HCT116 (cell line): ENCODE data around the gene BPIFB1. TPM values are rescaled to one million over a fixed set of nuclear protein-coding genes. Genes with fewer than 3 reads are reported as not detected.

Experiments used
- ATAC-seq: fragments of 200-7000 bp; cut with Tn5 transposase; 2 replicates; pipeline ENCODE4 v1.9.1; 2020; ENCODE audit warnings: mild to moderate bottlenecking, moderate library complexity
- BruUV-seq: library from RNA; stranded (reverse); fragments of 400-500 nt; replicated peaks from 2 replicates; lab custom pipeline; 2021; lab: Mats Ljungman, UMichigan
- CTCF ChIA-PET: fragments of 300-600 bp; sonication (Branson Sonifier 250); formaldehyde crosslinking; loops from one replicate; lab custom pipeline; 2021; ENCODE audit warnings: antibody characterized with exemption; lab: Charles Lee
- POLR2A ChIA-PET: fragments of 300-600, 350-600 bp; sonication (Branson Sonifier 250); formaldehyde crosslinking; loops from one replicate; lab custom pipeline; 2021; ENCODE audit warnings: antibody characterized with exemption; lab: Charles Lee
- RAD21 ChIA-PET, 2 experiments: fragments of 300-600 bp; sonication (Branson Sonifier 250); formaldehyde crosslinking; loops; one replicate each; lab custom pipeline; 2023; ENCODE audit warnings: low total read pairs in 2 of 2; ENCODE audit not compliant: uncharacterized antibody in 2 of 2, unreplicated experiment in 2 of 2, low non-redundant PET in 1 of 2; lab: Charles Lee
- DNase-seq: peaks from one replicate; pipeline ENCODE4 v3.0.0-alpha.2; 2010; ENCODE audit warnings: low read depth, low spot score
- H2AFZ ChIP-seq: fragments of 200-600 bp; shearing (Covaris generic), sonication (generic); 2 replicates; pipeline ENCODE4 v1.6.1; 2017; ENCODE audit warnings: low read depth, mixed run types, mixed read lengths, antibody characterized with exemption, low read length; ENCODE audit not compliant: poor library complexity, severe bottlenecking
- H3K27ac ChIP-seq: 2 replicates; pipeline ENCODE4 v1.5.1; 2012; ENCODE audit warnings: low read depth, low read length
- H3K27me3 ChIP-seq: fragments of 200-600 bp; sonication (generic); 2 replicates; pipeline ENCODE4 v1.6.1; 2016; ENCODE audit warnings: mixed run types, low read length, mixed read lengths; ENCODE audit not compliant: insufficient read depth
- H3K36me3 ChIP-seq, 2 experiments: fragments of 200-500 bp in 1 of 2; fragments of 200-600 bp in 1 of 2; sonication (Bioruptor generic) in 1 of 2; sonication (generic) in 1 of 2; 2 replicates each; pipeline versions ENCODE4 v1.5.1 to v1.6.1; 2014 to 2016; ENCODE audit warnings: low read length in 2 of 2, inconsistent platforms in 1 of 2, mixed read lengths in 1 of 2, mixed run types in 1 of 2; ENCODE audit not compliant: insufficient read depth in 2 of 2, control insufficient read depth in 1 of 2
- H3K4me1 ChIP-seq, 2 experiments: fragments of 200-600 bp in 1 of 2; sonication (generic) in 1 of 2; 2 replicates each; pipeline versions ENCODE4 v1.5.1 to v1.6.1; 2012 to 2017; ENCODE audit warnings: low read length in 2 of 2, inconsistent platforms in 1 of 2, mild to moderate bottlenecking in 1 of 2, mixed read lengths in 1 of 2, mixed run types in 1 of 2, moderate library complexity in 1 of 2; ENCODE audit not compliant: insufficient read depth in 2 of 2, control insufficient read depth in 1 of 2
- H3K4me2 ChIP-seq: fragments of 200-600 bp; sonication (generic); 2 replicates; pipeline ENCODE4 v1.6.1; 2017; ENCODE audit warnings: mixed run types, low read length, mixed read lengths
- H3K4me3 ChIP-seq, 2 experiments: fragments of 200-600 bp in 1 of 2; sonication (generic) in 1 of 2; replicated peaks in 1 of 2; 2 replicates each; pipeline ENCODE4 v1.5.1; 2011 to 2016; ENCODE audit warnings: low read length in 2 of 2, control low read depth in 1 of 2, low read depth in 1 of 2, mild to moderate bottlenecking in 1 of 2, mixed read lengths in 1 of 2, mixed run types in 1 of 2
- H3K79me2 ChIP-seq: fragments of 200-600 bp; sonication (generic); 2 replicates; pipeline ENCODE4 v1.6.1; 2017; ENCODE audit warnings: mild to moderate bottlenecking, mixed run types, low read length, moderate library complexity, mixed read lengths; ENCODE audit not compliant: insufficient read depth
- H3K9ac ChIP-seq: fragments of 200-600 bp; sonication (generic); 2 replicates; pipeline ENCODE4 v1.6.1; 2016; ENCODE audit warnings: low read length, mixed read lengths
- H3K9me2 ChIP-seq: fragments of 200-600 bp; sonication (generic), shearing (Covaris generic); 2 replicates; pipeline ENCODE4 v1.6.1; 2017; ENCODE audit warnings: mixed run types, mild to moderate bottlenecking, moderate library complexity; ENCODE audit not compliant: insufficient read depth
- H3K9me3 ChIP-seq, 2 experiments: fragments of 200-500 bp in 1 of 2; fragments of 200-600 bp in 1 of 2; sonication (Bioruptor generic) in 1 of 2; sonication (generic) in 1 of 2; 2 replicates each; pipeline ENCODE4 v1.6.1; 2014 to 2017; ENCODE audit warnings: low read length in 2 of 2, mixed read lengths in 2 of 2, inconsistent platforms in 1 of 2, low read depth in 1 of 2, mild to moderate bottlenecking in 1 of 2, mixed run types in 1 of 2, moderate library complexity in 1 of 2; ENCODE audit not compliant: control insufficient read depth in 1 of 2, insufficient read depth in 1 of 2
- H4K20me1 ChIP-seq: fragments of 200-600 bp; sonication (generic), shearing (Covaris generic); 2 replicates; pipeline ENCODE4 v1.6.1; 2017; ENCODE audit warnings: mixed run types, mild to moderate bottlenecking, moderate library complexity; ENCODE audit not compliant: insufficient read depth
- CBX3 ChIP-seq: IDR thresholded peaks from 2 replicates; pipeline ENCODE4 v1.6.1; 2012; ENCODE audit warnings: low read depth
- CEBPB ChIP-seq: IDR thresholded peaks from 2 replicates; pipeline ENCODE4 v1.6.1; 2012; ENCODE audit warnings: low read depth
- EGR1 ChIP-seq: IDR thresholded peaks from 2 replicates; pipeline ENCODE4 v1.6.1; 2012; ENCODE audit warnings: low read depth
- ELF1 ChIP-seq: IDR thresholded peaks from 2 replicates; pipeline ENCODE4 v1.6.1; 2012; ENCODE audit warnings: low read depth, borderline replicate concordance
- EZH2phosphoT487 ChIP-seq: fragments of 200-600 bp; IDR thresholded peaks from 2 replicates; pipeline ENCODE4 v1.6.1; 2018; ENCODE audit warnings: antibody characterized with exemption, borderline replicate concordance
- FOSL1 ChIP-seq: IDR thresholded peaks from 2 replicates; pipeline ENCODE4 v1.6.1; 2012; ENCODE audit warnings: low read depth
- JUND ChIP-seq: IDR thresholded peaks from 2 replicates; pipeline ENCODE4 v1.6.1; 2012
- POLR2A ChIP-seq: IDR thresholded peaks from 2 replicates; pipeline ENCODE4 v1.7.0; 2011; ENCODE audit warnings: borderline replicate concordance; ENCODE audit not compliant: insufficient read depth, insufficient read length; ENCODE audit errors: extremely low read depth
- RAD21 ChIP-seq: IDR thresholded peaks from 2 replicates; pipeline ENCODE4 v1.6.1; 2012; ENCODE audit warnings: low read depth, mild to moderate bottlenecking
- REST ChIP-seq: IDR thresholded peaks from 2 replicates; pipeline ENCODE4 v1.6.1; 2012; ENCODE audit warnings: low read depth
- SIN3A ChIP-seq: IDR thresholded peaks from 2 replicates; pipeline ENCODE4 v1.6.1; 2012; ENCODE audit warnings: low read depth
- SP1 ChIP-seq: IDR thresholded peaks from 2 replicates; pipeline ENCODE4 v1.6.1; 2012; ENCODE audit warnings: low read depth
- TCF7L2 ChIP-seq: IDR thresholded peaks from 2 replicates; pipeline ENCODE4 v1.7.0; 2011; ENCODE audit warnings: borderline replicate concordance, inconsistent platforms; ENCODE audit not compliant: insufficient read depth, insufficient read length; ENCODE audit errors: extremely low read depth
- YY1 ChIP-seq: IDR thresholded peaks from 2 replicates; pipeline ENCODE4 v1.6.1; 2011; ENCODE audit warnings: low read length, low read depth, moderate library complexity, mild to moderate bottlenecking; ENCODE audit not compliant: insufficient replicate concordance; ENCODE audit errors: extremely low read depth
- ZFX ChIP-seq: fragments of 450-650 bp; IDR thresholded peaks from 2 replicates; pipeline ENCODE4 v1.6.1; 2017
- ZNF274 ChIP-seq: fragments of 200-500 bp; sonication (Bioruptor generic); IDR thresholded peaks from 2 replicates; pipeline ENCODE4 v1.6.1; 2014; ENCODE audit warnings: mild to moderate bottlenecking, low read depth, low read length, inconsistent platforms
- intact Hi-C: fragments of 100-400 bp; cut with micrococcal nuclease; formaldehyde crosslinking; loops from 2 replicates; pipeline ENCODE4 v1.10.0; 2022
- total RNA-seq: library from RNA; stranded (reverse); gene quantifications from one replicate; pipeline ENCODE4 v1.2.1, GENCODE V29; 2021; ENCODE audit not compliant: unreplicated experiment
- TF ChIP-seq, protein P1 (sequence below): IDR thresholded peaks from 2 replicates; pipeline ENCODE4 v1.6.1; 2012
- TF ChIP-seq, protein P2 (sequence below), 3 experiments: fragments of 200-600 bp in 1 of 3; sonication (generic) in 1 of 3; IDR thresholded peaks in 2 of 3; conservative IDR thresholded peaks in 1 of 3; 2 replicates each; pipeline ENCODE4 v1.5.1; 2012 to 2017; ENCODE audit warnings: low read depth in 2 of 3, low read length in 2 of 3, antibody characterized with exemption in 1 of 3, borderline replicate concordance in 1 of 3, control low read depth in 1 of 3, mild to moderate bottlenecking in 1 of 3, mixed read lengths in 1 of 3, mixed run types in 1 of 3, moderate library complexity in 1 of 3; ENCODE audit not compliant: insufficient read depth in 1 of 3
- TF ChIP-seq, protein P3 (sequence below): IDR thresholded peaks from 2 replicates; pipeline ENCODE4 v1.6.1; 2011; ENCODE audit warnings: mild to moderate bottlenecking, low read length, moderate library complexity; ENCODE audit not compliant: insufficient replicate concordance; ENCODE audit errors: extremely low read depth
- TF ChIP-seq, protein P4 (sequence below): IDR thresholded peaks from 2 replicates; pipeline ENCODE4 v1.6.1; 2012

The BPIFB1 gene
- total RNA-seq, 1 experiment from 2014 or later: 0.17 TPM

- no peaks in the 10 kb centered on the region for H3K9me2 ChIP-seq
- ChIA-PET RAD21 (no interaction called here), CTCF (no interaction called here), POLR2A (no interaction called here)
- no peak overlapping the region for H3K9ac ChIP-seq
- no peaks in the 10 kb centered on the region for H3K79me2 ChIP-seq
- no peak overlapping the region for H3K4me2 ChIP-seq
- no peaks in the 10 kb centered on the region for H3K4me1 ChIP-seq
- H3K4me3 ChIP-seq: no peak overlapping the region
- ATAC-seq (no peak), DNase-seq (no peak)
- no peaks in the 10 kb centered on the region for H4K20me1 ChIP-seq
- H3K27ac ChIP-seq: no peak overlapping the region
- H3K9me3 ChIP-seq: no peaks in the 10 kb centered on the region
- TF ChIP-seq CEBPB (no peak), FOSL1 (no peak), EZH2phosphoT487 (no peak), POLR2A (no peak), RAD21 (no peak), ZNF274 (no peak), REST (no peak), SIN3A (no peak), SP1 (no peak), JUND (no peak), CBX3 (no peak), TCF7L2 (no peak), YY1 (no peak), EGR1 (no peak), ZFX (no peak), ELF1 (no peak)
- TF ChIP-seq, protein P1, sequence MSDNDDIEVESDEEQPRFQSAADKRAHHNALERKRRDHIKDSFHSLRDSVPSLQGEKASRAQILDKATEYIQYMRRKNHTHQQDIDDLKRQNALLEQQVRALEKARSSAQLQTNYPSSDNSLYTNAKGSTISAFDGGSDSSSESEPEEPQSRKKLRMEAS: no peak
- TF ChIP-seq, protein P2, sequence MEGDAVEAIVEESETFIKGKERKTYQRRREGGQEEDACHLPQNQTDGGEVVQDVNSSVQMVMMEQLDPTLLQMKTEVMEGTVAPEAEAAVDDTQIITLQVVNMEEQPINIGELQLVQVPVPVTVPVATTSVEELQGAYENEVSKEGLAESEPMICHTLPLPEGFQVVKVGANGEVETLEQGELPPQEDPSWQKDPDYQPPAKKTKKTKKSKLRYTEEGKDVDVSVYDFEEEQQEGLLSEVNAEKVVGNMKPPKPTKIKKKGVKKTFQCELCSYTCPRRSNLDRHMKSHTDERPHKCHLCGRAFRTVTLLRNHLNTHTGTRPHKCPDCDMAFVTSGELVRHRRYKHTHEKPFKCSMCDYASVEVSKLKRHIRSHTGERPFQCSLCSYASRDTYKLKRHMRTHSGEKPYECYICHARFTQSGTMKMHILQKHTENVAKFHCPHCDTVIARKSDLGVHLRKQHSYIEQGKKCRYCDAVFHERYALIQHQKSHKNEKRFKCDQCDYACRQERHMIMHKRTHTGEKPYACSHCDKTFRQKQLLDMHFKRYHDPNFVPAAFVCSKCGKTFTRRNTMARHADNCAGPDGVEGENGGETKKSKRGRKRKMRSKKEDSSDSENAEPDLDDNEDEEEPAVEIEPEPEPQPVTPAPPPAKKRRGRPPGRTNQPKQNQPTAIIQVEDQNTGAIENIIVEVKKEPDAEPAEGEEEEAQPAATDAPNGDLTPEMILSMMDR (IDR thresholded peaks at IDR 0.05 in 2 of 3, conservative IDR thresholded peaks at IDR 0.05 in 1 of 3; ENCODE audit: borderline replicate concordance in 1 of 3, insufficient read depth in 1 of 3, low read depth in 2 of 3, low read length in 2 of 3): no peak
- TF ChIP-seq, protein P3, sequence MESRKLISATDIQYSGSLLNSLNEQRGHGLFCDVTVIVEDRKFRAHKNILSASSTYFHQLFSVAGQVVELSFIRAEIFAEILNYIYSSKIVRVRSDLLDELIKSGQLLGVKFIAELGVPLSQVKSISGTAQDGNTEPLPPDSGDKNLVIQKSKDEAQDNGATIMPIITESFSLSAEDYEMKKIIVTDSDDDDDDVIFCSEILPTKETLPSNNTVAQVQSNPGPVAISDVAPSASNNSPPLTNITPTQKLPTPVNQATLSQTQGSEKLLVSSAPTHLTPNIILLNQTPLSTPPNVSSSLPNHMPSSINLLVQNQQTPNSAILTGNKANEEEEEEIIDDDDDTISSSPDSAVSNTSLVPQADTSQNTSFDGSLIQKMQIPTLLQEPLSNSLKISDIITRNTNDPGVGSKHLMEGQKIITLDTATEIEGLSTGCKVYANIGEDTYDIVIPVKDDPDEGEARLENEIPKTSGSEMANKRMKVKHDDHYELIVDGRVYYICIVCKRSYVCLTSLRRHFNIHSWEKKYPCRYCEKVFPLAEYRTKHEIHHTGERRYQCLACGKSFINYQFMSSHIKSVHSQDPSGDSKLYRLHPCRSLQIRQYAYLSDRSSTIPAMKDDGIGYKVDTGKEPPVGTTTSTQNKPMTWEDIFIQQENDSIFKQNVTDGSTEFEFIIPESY: no peak
- TF ChIP-seq, protein P4, sequence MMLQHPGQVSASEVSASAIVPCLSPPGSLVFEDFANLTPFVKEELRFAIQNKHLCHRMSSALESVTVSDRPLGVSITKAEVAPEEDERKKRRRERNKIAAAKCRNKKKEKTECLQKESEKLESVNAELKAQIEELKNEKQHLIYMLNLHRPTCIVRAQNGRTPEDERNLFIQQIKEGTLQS: no peak
- no TSS peak for BruUV-seq
- H3K27me3 ChIP-seq: peaks cover 46% of the 10 kb centered on the region
- no peaks in the 10 kb centered on the region for H3K36me3 ChIP-seq
- intact Hi-C loops: no loop called here
- no peak overlapping the region for H2AFZ ChIP-seq
These were observed 45.0 kb upstream of the BPIFB1 start for GRCh38 chr20:33237989-33238388.
